CD4-positive, alpha-beta T cell treated with Interleukin-10 for 1 hour (primary cell): ENCODE measurements around the gene REXO1.
A peak's percentile ranks its signal among the peaks of the same experiment; 100 is the strongest.

Experiments used
- DNase-seq: peaks from one replicate; pipeline ENCODE4 v3.0.0-alpha.2; 2020

Gene REXO1

DNA sequence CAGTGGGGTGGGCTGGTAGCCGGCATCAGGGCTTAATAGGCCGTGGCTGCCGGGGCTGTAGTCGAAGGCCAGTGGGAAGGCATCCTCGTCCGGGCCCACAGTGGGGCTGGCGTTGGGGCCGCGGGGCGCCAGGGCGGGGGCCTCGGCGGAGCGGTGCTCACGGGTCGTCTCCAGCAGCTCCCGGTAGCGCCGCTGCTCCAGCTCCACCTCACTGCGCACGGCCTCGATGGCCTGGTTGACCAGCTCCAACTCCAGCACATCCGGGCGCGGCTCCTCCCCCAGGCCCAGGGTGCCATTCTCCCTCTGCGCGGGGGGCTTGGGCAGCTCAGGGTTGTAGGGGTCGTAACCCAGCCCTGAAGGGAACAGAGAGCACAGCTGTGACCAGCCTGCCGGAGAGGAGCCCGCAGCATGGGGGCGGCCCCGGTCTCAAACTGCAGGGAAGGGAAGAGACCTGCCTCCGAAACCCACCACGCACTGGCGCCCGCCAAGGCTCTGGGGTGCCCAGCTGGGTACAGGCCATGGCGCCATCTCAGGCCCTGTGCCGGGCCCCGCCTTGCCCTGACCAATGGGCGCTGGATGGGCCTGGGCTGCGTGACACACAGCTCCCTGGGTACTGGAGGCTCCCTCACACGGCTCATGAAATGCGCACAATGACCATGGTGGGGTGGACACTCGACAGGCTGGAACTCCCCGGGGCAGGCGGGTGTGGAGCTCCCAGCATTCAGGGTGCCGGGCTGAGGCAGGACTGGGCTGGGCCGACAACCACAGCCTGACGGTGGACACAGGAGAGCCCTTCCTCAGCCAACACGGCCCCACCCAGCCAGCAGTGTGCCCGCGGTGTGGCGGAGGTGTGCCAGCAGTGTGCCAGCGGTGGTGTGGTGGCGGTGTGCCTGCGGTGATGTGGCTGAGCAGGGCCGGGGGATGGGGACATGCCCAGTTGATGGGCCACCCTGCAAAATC lies 19.7 kb downstream of the REXO1 start:
- DNase-seq: no peak

DNA sequence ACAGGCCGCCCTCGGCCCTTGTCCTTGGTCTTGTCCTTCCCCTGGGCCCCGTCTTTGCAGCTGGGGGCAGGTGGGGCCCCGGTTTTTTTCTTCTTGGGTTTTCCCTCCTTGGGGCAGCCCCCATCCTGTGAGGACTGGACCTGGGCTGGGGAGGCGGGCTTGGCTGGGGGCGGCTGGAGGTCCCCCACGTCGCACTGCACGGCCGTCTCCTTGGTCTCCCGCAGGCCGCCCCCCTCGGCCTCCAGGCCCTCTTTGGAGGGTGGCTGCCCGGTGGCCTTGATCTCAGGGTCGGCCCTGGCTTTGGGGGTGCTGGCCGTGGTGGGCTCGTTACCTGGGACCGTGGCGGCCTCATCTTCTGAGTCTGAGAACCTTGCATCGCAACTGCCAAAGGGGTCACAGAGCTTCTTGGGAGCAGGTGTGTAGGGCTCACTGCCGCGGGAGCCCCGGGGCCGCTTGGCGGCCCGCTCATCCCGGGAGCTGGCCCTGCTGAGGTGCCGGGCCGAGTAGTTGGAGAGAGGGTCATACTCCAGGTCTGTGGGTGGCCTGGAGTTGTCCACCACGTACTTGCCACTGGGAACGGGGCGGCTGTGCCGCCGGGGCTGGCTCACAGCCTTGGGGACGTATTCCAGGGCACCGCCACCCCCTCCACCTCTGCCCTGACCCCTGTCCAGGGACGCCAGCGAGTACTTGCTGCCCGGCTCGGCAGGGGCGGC lies 20.6 kb downstream of the REXO1 start:
- no peak for DNase-seq

DNA sequence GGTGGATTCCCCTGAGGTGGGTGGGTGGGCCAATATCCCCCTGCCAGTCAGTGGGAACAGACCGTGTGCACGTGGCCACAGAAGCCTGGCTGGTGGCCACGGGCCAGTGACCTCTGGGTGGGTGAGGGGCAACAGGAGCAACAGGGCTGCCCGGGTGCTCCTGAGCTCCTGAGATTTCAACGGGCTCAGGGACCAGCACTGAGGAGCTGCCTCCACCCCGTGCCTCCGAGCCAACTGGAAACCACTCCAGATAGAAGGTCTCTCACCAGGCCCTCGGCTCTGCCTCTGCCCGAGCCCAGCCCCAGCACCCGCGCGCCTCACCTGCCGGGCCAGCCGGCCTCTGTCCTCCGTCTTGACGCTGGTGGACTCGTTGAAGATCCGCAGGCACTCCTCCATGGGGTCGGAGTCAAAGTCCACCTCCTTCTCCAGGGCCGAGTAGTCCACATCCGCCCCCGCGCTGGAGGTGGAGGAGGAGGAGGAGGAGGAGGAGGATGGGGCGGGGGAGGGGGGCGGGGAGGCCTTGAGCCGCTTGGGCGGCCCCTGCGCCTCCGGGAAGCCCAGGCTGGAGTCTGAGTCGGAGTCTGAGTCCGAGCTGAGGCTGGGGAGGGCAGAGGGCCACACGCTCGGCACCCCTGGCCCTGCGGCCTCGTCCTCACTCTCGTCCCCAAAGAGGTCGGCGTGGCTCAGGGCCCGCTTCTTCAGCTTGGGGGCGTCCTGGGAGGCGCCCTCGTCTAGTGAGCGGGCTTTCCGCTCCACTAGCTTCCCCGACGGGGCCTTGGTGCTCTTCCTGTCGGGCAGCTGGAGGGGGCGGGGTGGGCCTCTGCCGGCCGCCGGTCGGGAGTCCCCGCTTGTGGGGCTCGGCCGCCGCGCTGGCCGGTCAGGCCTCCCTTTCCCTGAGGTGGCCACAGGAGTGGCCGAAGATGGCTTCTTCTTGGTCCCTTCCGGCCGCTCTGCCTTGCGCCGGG lies 21.4 kb downstream of the REXO1 start:
- no peak for DNase-seq

DNA sequence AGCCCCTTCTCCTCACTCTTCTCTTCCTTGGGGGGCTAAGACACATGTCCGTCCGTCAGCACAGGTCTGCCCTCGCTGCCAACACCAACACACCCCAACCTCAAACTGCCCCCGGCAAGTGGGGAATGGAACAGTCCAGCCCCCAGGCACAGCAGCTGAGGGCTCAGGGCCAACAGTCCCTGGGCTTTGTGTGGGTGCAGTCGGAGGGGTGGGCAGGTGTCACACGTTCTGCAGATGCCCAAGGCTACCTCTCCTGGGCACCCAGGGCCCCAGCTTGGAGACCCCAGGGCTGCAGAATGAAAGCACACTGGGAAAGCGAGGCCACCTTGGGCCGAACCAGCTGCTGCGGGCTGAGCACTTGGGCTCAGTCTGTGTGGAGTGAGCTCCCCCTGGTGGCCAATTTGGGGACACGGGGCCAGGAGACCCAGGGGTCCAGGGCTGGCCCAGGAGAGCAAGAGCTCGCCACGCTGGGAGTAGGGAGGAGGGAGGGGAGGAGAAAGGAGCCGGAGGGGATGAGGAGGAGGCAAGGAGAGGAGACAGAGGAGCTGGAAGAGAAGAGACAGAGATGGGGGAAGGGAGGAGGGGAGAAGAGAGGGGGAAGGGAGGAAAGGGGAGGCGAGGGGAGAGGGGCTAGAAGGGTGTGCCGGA lies 22.2 kb downstream of the REXO1 start:
- peak; percentile 82 for DNase-seq

DNA sequence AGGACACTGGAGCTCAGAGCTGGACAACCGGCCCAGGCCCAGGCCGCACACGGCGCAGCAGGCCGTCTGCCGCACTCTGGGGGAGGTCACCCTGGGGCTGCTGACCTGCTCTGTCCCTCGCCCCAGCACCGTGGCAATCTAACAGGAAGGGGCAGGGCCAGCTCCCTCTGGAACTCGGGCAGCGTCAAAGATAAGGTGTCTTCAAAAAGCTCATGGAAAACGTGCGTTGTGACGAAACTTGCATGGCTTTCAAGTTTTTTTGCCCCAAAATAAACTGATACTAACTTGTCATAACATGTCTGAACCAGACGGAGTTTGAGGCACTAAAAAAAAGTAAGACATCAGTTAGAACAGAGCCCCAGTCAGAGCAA lies 24.0 kb downstream of the REXO1 start:
- no peak for DNase-seq

DNA sequence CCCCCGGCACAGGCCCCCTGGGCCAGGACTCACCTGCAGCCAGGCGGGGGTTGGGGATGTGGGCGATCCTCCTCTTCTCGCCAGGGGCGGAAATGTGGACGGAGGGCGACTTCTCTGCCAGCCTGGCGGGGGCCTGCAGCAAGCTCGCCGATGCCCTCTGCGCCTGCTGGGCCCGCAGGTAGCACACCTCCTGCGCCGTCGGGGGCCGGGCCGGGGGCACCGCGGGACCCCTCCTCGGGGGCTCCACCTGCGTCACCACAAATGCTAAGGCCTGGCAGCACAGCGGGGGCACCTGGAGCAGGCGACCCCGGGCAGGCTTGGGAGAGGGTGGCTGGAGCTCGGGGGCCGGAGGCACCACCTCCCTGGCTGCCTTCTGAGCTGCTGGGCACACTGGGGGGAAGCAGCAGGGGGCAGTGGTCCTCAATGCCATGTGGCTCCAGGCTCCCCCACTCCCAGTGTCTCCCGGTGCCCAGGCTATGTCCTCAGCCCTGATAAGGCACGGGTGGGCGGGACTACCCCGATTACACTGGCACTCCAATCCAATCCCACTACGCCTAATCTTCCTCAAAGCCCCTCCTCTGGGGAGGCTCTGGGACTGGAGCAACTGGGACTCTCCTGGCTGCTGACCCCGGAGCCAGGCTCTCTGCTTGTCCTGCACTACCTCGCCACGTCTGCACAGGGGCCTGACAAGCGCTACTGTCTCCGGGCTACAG lies 24.6 kb downstream of the REXO1 start:
- no peak for DNase-seq

DNA sequence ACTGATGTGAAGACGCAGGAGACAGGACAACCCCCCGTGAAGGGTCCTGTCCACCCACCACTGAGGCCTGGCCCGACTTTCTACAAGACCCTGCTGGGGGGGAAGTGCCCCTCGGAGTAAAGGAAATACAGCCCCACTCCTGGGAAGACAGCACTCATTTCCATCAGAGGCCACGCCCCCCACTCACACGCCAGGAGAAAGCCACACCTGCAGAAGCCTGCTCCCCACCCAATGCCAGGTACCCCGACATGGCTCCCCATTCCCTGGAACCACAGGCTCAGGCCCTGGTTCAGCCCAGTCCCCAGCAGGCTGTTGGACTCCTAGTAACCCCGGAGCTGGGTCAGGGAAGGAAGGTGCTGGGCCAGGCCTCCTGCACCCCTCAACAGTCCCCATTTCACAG lies 25.3 kb downstream of the REXO1 start:
- DNase-seq: no peak

DNA sequence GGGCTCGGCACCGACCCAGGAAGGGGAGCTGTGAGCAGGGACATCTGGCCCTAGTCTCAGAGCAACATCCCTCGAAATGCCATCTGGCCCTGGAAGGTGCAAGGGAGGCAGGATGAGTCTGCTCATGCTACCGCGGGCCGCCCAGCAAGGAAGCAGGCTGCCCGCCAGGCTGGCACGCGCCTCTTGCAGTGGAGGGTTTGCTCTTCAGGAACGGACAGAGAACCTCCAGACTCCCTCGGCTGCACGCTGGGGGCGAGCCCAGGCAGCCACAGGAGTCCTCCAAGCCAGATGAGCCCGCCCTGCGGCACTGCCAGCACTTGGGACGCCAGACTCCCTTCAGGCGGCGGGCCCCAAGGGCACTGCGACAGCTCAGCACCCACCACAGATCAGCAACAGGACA lies 26.1 kb downstream of the REXO1 start:
- DNase-seq: no peak

DNA sequence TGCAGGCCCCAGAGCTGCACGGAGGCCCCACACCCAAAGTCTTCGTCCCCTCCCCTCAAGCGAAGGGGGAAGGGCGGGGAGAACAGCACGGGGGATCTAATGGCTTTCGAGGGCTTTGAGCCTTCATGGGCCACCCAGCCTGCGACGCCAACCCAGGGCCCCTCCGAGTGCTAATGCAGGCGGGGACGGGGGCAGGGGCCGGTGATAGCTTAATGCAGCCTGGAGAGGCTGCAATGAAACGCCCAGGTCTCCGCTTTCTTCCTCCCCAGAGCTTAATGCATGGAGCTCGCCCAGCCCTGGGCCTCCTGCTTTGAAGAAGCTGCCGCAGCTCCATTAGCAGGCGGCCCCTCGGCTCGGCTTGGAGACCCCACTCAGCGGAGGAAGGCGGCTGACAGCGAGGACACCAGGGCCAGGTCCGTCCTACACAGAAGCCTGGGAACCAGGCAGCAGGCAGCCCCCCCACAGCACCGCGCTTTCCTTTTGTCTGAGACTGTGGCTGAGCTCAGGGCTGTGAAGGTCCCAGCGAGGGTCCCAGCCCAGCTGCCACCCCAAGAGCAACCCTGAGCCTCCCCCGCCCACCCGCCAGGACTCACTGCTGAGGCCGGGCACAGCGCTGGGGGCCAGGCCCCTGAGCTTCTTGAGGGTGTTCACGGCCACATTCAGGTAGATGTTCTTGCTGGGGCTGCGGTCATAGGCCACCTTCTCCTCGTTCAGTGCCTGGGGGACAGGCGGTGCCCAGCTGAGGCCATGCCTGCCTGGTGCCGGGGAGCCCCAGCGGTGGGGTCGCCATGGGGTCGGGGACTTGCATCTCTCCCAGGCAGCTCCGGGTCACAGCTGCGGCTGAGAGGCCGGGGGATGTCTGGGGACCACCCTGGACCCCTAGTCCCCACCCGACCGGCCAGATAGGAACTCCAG lies 28.7 kb downstream of the REXO1 start:
- no peak for DNase-seq

DNA sequence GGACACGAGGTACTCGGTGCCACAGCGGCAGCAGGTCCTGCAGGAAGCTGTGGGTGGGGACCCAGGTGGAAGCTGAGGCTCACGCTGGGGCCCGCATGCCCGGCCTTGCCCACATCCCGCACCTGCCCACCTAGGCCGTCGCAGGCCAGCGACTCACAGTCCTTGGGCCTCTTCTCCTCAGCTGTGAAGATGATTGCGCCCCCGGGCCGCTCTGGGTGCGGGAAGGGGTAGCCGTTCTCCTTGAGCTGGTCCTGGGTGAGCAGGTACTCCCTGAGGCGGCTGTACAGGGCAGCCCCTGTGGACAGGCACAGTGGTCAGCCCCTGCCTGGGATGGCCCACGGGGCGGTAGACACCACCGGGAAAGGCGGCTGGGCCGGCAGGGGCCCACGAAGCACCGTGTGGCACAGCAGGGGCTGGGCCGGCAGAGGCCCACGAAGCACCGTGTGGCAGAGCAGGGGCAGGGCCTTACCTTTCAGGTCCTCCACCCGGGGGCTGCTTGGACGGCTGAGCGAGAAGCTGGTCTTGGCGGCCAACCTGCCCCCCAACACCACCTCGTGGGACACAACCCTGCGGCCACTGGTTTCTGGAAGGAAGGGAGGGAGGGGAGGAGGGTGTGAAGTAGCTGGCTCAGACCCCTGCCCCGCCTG lies 29.6 kb downstream of the REXO1 start:
- DNase-seq: no peak

DNA sequence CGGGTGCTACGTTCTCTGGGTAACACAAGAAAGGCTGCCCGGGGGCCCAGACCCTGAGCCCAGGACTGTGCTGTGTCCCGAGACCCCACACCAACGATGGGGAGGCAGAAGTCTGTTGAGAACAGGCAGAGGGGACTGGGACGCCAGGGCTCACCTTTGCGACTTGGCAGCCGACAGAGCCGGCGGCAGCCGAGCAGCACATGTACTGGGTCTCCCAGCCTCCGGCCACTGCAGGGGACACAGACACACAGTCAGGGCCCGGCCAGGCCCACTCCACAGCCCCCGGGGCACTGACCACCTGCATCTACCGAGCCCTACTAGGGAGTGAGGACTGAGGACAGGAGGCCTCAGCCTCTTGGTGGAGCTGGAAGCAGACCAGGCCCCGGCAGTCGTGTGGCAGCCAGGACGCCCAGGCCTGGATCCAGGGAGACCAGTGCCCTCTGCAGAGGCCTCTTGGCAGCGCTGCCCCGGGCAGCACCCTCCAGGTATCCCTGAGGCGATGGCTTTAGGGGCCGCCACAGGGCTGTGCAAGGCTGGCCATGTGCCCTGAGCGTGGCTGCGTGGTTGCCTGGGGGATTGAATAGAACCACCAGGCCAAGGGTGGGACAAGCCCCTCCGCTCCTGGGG lies 30.6 kb downstream of the REXO1 start:
- no peak for DNase-seq

DNA sequence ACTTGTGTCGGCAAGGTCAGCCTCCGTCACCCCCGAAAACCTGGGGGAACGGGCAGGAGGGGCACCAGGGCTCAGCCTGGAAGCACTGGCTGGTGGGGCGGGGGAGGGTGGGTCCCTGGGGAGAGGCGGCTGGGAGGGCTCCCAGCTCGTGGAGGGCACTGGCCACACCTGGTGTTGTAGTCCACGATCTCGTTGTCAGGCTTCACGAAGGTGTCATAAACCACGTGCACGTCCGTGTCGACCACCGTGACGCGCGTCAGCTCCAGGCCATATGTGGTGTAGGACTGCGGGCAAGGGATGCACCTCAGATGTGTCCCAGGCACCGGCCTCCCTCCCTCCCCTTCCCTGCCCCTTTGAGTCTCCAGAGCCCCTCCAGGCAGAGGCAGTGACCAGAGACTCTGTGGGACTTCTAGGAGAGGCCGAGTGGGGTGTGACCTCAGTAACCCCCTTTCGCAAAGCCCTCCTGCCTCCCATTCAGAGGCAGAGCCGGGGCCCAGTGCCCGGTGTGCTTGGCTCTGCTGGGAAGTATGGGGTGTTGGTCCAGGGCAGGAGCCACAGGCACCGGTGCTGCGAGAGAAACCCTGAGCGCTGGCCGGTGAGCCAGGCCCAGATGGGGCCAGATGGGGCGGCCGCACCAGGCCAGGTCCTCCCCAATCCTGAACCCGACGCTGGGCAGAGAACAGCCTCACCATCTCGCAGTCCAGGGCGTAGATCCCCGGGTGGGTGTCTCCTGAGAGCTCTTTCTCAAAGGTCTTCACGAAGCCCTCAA lies 31.6 kb downstream of the REXO1 start:
- no peak for DNase-seq

DNA sequence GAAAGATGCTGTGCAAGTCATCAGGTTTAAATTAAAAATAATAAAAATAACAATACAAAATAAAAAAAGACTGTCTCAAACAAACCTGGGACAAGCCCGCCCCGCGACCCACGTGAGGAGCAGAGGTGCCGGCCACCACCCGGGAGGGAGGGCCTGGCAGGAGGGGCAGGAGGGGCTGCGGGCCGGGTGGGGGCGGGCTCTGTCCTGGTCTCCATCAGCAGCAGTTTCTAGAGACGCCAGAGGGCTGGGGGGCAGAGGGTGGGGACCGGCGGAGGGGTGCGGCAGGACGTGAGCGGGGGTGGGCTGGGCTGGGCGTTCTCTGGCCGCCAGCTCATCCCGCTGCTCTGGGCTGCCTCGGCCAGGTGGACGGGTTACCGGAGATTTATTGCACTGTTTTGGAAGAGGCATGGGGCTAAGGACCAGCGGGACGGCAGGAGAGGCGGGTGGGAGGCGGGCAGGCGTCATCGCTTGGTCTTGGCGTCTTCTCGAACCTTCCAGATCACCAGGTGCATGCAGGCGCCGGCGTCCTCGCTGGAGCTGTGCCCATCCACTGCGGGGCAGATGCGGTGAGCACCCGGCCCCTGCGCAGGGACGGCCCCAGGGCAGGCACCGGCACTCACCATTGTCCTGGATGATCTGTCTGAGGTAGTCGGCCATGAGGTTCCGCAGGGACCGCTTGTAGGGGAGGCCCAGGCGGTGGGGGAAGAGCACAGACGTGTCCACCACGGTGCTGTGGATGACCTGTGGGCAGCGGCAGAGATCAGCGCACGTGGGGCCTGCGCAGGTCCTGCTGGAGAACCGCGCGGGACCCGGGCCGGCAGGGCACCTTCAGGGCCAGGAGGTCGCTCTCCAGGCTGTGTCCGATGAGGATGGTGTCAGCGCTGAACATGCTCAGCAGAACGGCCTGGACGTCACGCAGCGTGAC lies 32.4 kb downstream of the REXO1 start:
- no peak for DNase-seq

DNA sequence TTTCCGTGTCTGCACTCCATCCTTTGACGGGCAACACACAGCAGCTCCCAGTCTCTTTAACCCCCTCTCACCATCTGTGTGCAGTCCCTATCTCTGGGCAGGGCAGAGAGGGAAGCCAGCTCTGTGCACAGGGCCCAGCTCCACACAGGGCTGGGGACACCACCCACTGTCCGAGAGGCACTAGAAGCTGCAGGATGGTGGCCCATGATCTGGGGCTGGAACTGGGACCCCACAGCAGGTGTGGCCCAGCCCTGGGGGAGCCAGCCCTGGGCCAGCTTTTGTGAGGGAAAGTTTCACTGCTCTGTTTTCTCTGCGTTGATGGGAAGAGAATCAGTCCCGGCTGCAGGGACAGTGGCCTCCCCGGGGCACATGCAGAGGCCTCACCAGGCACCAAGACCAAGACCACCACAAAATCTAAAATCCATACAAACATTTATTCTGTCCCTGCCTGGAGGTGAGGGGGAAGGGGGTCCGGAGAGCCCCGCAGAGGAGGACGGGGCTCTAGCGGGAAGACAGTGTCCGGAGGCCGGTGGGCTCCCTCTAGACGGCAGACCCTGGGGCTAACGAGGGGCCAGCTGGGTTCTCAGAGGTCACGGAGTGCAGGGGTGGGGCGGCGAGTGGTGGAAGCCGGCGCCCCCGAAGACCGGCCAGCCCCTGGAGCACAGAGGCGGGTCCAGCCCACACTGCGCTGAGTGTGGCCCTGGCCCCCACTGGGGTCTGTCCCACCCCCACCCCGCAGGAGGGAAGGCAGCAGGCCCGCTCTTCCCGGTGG lies 33.3 kb downstream of the REXO1 start:
- no peak for DNase-seq

DNA sequence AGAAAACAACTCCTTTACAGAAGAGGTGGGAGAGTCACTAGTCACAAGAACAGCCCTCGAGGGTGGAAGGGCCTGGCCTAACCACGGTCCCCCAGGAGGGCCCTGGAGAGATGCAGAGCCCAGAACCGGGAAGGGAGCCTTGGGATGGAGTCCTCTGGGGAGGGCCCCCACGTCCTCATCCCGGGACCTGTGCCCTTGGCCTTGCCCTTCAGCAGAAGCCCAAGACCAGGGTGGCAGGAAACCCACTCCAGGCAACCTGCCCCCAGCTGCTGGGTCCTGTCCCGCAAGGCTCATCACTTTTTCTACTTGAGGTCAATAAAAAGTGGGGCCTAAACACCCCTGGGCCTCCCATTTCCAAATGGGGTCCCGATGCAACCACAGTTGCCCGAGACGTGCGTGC lies 33.9 kb downstream of the REXO1 start:
- no peak for DNase-seq

DNA sequence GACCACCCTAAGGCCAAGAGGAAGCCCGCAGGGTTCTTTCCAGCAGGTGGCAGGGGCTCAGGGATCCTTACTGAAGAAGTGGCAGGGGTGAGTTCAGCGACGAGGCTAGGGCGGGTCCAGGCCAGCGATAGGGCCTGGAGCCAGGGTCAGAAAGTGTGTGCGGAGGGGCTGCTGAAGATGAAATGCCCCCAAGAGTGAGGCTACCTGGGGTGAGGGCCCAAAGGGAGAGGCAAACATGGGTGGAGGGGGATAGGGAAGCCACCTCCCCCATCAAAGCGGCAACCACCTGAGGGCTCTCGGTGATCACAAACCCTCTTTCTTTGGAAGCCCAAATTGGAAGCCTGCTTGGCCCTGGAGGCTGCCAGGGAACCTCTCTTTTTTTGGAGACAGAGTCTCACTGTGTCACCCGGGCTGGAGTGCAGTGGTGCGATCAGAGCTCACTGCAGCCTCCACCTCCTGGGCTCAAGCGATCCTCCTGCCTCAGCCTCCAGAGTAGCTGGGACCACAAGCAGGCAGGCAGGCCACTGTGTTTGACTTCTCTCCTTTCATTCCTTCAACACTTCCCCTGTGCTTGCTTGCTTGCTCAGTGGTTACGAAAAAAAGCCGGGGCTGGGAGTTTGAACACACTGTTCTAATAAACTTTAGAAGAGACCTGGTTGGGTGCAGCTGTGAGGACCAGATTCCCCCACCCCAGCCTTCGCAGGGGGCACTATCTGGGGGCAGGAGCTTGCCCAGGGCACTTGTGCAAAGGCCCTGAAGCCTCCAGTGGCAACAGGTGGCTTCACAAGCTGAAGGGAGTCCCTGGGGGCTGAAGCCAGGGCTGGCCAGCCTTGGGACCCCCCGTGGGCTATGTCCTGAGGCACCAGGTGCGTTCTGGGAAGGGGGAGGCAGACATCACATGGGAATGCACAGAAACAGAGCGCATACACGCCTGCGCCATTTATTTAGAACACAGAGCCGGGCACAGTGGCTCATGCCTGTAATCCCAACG lies 34.8 kb downstream of the REXO1 start:
- no peak for DNase-seq
